SK-N-MC (cell line): ENCODE results near the gene RBPJ.

ENCODE experiments used
- EZH2 ChIP-seq: fragments of 200-600 bp; sonication (generic); IDR thresholded peaks from one replicate; pipeline ENCODE4 v1.6.1; 2017; ENCODE audit warnings: antibody characterized with exemption
- POLR2AphosphoS5 ChIP-seq: IDR thresholded peaks from 2 replicates; pipeline ENCODE4 v1.6.1; 2012; ENCODE audit warnings: mild to moderate bottlenecking, low read depth, low read length, borderline replicate concordance

DNA sequence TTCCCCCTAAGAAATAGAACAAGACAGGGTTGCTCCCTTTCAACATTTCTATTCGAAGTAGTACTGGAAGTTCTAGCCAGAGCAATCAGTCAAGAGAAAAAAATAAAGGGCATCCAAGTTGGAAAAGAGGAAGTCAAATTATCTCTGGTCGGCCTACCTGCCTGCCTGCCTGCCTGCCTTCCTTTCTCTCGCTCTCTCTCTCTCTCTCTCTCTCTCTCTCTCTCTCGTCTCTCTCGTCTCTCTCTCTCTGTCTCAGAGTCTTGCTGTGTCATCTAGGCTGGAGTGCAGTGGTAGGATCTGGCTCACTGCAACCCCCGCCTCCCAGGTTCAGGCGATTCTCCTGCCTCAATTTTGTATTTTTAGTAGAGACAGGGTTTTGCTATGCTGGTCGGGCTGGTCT, 126.6 kb downstream of the RBPJ start:
- TF ChIP-seq EZH2: no peak
- no peak for TF ChIP-seq POLR2AphosphoS5
